CD14-positive monocyte (primary cell): Measurements from ENCODE around the gene TMBIM4. TPM values are rescaled to one million over a fixed set of nuclear protein-coding genes. Genes with fewer than 3 reads are reported as not detected.

Experiments used
- DNase-seq, 3 donors: peaks; one replicate each; pipeline ENCODE4 v3.0.0-alpha.2; 2011 to 2022
- H2AFZ ChIP-seq: 2 replicates; pipeline ENCODE4 v1.6.0; 2012; ENCODE audit warnings: mild to moderate bottlenecking, low read depth, low read length, inconsistent platforms; ENCODE audit not compliant: insufficient read depth, poor library complexity, severe bottlenecking
- H3K27ac ChIP-seq, 2 donors: 1 replicate in 1 of 2; 2 replicates in 1 of 2; pipeline ENCODE4 v1.5.1; 2012 to 2013; ENCODE audit warnings: low read length in 2 of 2, control low read depth in 1 of 2, inconsistent platforms in 1 of 2, low read depth in 1 of 2, mild to moderate bottlenecking in 1 of 2
- H3K27me3 ChIP-seq, 2 donors: one replicate each; pipeline versions ENCODE4 v1.6.0 to v1.6.1; 2011 to 2013; ENCODE audit warnings: low read length in 2 of 2; ENCODE audit not compliant: control insufficient read depth in 2 of 2, insufficient read depth in 2 of 2
- H3K36me3 ChIP-seq, 2 donors: replicated peaks in 1 of 2; 1 replicate in 1 of 2; 2 replicates in 1 of 2; pipeline versions ENCODE4 v1.5.1 to v1.6.1; 2012 to 2013; ENCODE audit warnings: low read length in 2 of 2, control low read depth in 1 of 2, inconsistent platforms in 1 of 2, mild to moderate bottlenecking in 1 of 2; ENCODE audit not compliant: insufficient read depth in 2 of 2, control insufficient read depth in 1 of 2
- H3K4me1 ChIP-seq, 2 donors: 1 replicate in 1 of 2; 2 replicates in 1 of 2; pipeline versions ENCODE4 v1.5.1 to v1.6.1; 2012 to 2013; ENCODE audit warnings: low read length in 2 of 2, control low read depth in 1 of 2, inconsistent platforms in 1 of 2, mild to moderate bottlenecking in 1 of 2, moderate library complexity in 1 of 2; ENCODE audit not compliant: insufficient read depth in 2 of 2, control insufficient read depth in 1 of 2
- H3K4me2 ChIP-seq: replicated peaks from 2 replicates; pipeline ENCODE3; 2012; ENCODE audit warnings: low read length, moderate library complexity, mild to moderate bottlenecking; ENCODE audit not compliant: poor library complexity, severe bottlenecking; ENCODE audit errors: extremely low read depth
- H3K4me3 ChIP-seq, 3 experiments: fragments of 200-600 bp in 1 of 3; sonication (generic) in 1 of 3; replicated peaks in 1 of 3; 1 replicate in 2 of 3; 2 replicates in 1 of 3; pipeline ENCODE4 v1.5.1; 2011 to 2013; ENCODE audit warnings: low read length in 3 of 3, mild to moderate bottlenecking in 3 of 3, control low read depth in 2 of 3, low read depth in 2 of 3, inconsistent platforms in 1 of 3, moderate library complexity in 1 of 3
- H3K79me2 ChIP-seq: 2 replicates; pipeline ENCODE4 v1.6.0; 2012; ENCODE audit warnings: mild to moderate bottlenecking, control low read depth, inconsistent platforms, low read length, moderate library complexity; ENCODE audit not compliant: insufficient read depth
- H3K9ac ChIP-seq: 2 replicates; pipeline ENCODE4 v1.6.0; 2017; ENCODE audit warnings: low read length, mild to moderate bottlenecking; ENCODE audit not compliant: insufficient read depth, poor library complexity, severe bottlenecking
- H3K9me3 ChIP-seq, 2 donors: replicated peaks in 1 of 2; 1 replicate in 1 of 2; 2 replicates in 1 of 2; pipeline versions ENCODE4 v1.5.1 to v1.6.1; 2012 to 2013; ENCODE audit warnings: low read length in 2 of 2, control low read depth in 1 of 2; ENCODE audit not compliant: control insufficient read depth in 1 of 2, insufficient read depth in 1 of 2
- H4K20me1 ChIP-seq: 2 replicates; pipeline ENCODE4 v1.6.0; 2012; ENCODE audit warnings: mild to moderate bottlenecking, low read length, control low read depth, moderate library complexity; ENCODE audit not compliant: insufficient read depth
- H3K27ac Mint-ChIP-seq, 7 donors: one replicate each; pipeline ENCODE4 v1.8.0; 2020; ENCODE audit warnings: mild to moderate bottlenecking in 7 of 7, mixed read lengths in 7 of 7, moderate library complexity in 6 of 7, inconsistent platforms in 2 of 7
- H3K27me3 Mint-ChIP-seq, 3 donors: one replicate each; pipeline ENCODE4 v1.8.0; 2021 to 2022; ENCODE audit warnings: low read depth in 3 of 3, mild to moderate bottlenecking in 3 of 3, mixed read lengths in 3 of 3, moderate library complexity in 3 of 3, inconsistent platforms in 1 of 3
- H3K36me3 Mint-ChIP-seq, 2 donors: one replicate each; pipeline ENCODE4 v1.8.0; 2020; ENCODE audit warnings: mixed read lengths in 2 of 2, inconsistent platforms in 1 of 2, mild to moderate bottlenecking in 1 of 2
- H3K4me1 Mint-ChIP-seq: one replicate; pipeline ENCODE4 v1.8.0; 2020; ENCODE audit warnings: mild to moderate bottlenecking, mixed read lengths
- H3K4me3 Mint-ChIP-seq, 2 donors: one replicate each; pipeline ENCODE4 v1.8.0; 2020; ENCODE audit warnings: mild to moderate bottlenecking in 2 of 2, mixed read lengths in 2 of 2, moderate library complexity in 1 of 2
- H3K9me3 Mint-ChIP-seq, 7 donors: one replicate each; pipeline ENCODE4 v1.8.0; 2020 to 2022; ENCODE audit warnings: mixed read lengths in 7 of 7, mild to moderate bottlenecking in 6 of 7, moderate library complexity in 6 of 7, inconsistent platforms in 2 of 7
- WGBS: methylation state at CpG from one replicate; pipeline ENCODE4 v1.1.5; 2013; ENCODE audit warnings: missing lambda C conversion rate; ENCODE audit not compliant: insufficient coverage; 5-methylcytosine and 5-hydroxymethylcytosine counted together
- intact Hi-C, 2 donors: fragments of 100-400 bp; cut with micrococcal nuclease; formaldehyde crosslinking; loops; one replicate each; pipeline versions ENCODE4 v1.15.0 to v1.15.1; 2023
- polyA plus RNA-seq, 3 donors: library from polyadenylated mRNA; depleted of rRNA in 1 of 3; unstranded in 2 of 3; stranded (reverse) in 1 of 3; fragments of 300-500 nt in 2 of 3; fragments of >200 nt in 1 of 3; fragmentation: Illumina TruSeq in 2 of 3; gene quantifications; 1 replicate in 2 of 3; 2 replicates in 1 of 3; pipeline ENCODE4 v1.2.3, GENCODE V29; 2012 to 2021
- TF ChIP-seq, protein P1 (sequence below): fragments of 200-600 bp; IDR thresholded peaks from one replicate; pipeline ENCODE4 v1.8.0; 2022; ENCODE audit warnings: antibody characterized with exemption, mild to moderate bottlenecking

Gene TMBIM4
- polyA plus RNA-seq, 3 donors: 153 to 823 (median 694) TPM

DNA sequence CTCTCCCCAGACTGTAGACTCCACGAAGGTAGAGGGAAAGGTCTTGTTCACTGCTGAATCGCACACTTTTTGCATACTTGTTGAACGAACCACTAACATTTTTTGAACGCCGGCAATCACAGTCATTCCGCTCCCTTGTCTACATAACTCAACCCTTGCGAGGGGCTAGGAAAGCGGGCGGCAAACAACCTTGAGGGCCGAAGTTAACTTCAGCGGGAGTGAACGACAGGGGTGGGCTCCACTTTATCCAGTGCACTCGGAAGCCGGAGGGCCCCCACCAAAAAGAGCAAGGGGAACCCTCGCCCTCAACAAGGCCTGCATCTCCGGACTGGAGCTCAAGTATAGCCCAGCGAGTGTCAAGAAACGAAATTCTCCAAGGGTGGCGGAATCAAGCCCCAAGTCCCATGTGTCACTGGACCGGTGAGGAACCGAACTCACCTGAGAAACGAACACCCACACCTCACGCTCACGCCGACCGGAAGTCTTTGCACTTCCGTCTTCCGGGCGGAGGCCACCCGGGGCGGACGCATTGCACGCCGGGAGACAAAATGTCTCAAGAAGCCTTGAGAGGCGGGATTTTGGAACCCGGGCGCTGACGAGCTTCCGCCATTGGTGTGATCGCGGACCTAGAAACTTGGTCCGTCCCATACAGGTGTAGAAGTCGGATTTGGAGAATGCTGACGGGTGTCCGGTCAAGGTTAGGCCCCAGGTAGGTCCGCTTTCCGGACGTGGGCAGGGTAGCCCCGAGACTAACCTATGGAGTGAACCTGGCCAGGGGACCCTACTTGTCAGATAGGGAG lies 39.3 kb downstream of the TMBIM4 start, which contains the start of gene LLPH:
Gene LLPH (minus strand): TSS at position 484 of the 800 bp plus-strand sequence. CDS start 1,644 bp downstream, outside the sequence.
- H2AFZ ChIP-seq: peak within 1 kb of the TSS; percentile 92

DNA sequence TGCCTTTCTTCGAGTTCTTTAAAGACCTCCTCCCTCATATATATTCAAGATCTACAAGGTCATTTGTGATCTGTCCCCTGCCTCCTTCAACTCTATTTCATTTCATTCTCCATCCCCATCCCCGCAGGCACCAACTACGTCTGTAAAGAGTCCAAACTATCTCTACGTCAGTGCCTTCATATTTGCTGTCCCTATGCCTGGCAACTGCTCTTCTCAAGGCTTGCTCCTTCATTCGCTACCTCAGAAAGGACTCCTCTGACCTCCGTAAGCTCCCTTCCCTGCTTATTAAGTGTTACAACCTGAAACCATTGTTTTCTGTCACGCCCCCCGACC lies 39.9 kb downstream of the TMBIM4 start:
- peaks cover 49% of the 10 kb centered on the region for H3K4me1 Mint-ChIP-seq
- H3K27me3 Mint-ChIP-seq: peaks cover 0 to 2% (median 0%) of the 10 kb centered on the region in 3 donors
- H3K27me3 ChIP-seq: no peaks in the 10 kb centered on the region
- H3K4me2 ChIP-seq: peak overlapping the region; percentile 89
- peak overlapping the region; percentile 66 to 94 for H3K27ac ChIP-seq
- TF ChIP-seq, protein P1, sequence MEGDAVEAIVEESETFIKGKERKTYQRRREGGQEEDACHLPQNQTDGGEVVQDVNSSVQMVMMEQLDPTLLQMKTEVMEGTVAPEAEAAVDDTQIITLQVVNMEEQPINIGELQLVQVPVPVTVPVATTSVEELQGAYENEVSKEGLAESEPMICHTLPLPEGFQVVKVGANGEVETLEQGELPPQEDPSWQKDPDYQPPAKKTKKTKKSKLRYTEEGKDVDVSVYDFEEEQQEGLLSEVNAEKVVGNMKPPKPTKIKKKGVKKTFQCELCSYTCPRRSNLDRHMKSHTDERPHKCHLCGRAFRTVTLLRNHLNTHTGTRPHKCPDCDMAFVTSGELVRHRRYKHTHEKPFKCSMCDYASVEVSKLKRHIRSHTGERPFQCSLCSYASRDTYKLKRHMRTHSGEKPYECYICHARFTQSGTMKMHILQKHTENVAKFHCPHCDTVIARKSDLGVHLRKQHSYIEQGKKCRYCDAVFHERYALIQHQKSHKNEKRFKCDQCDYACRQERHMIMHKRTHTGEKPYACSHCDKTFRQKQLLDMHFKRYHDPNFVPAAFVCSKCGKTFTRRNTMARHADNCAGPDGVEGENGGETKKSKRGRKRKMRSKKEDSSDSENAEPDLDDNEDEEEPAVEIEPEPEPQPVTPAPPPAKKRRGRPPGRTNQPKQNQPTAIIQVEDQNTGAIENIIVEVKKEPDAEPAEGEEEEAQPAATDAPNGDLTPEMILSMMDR: no peak
- H2AFZ ChIP-seq: peak overlapping the region; percentile 92
- no peaks in the 10 kb centered on the region for H3K9me3 Mint-ChIP-seq
- peak overlapping the region; percentile 65 to 94 (median 81) for H3K4me3 ChIP-seq
- H3K4me3 Mint-ChIP-seq: peak overlapping the region; percentile 98 to 99
- no peak for DNase-seq
- H3K36me3 ChIP-seq: peaks cover 32 to 37% of the 10 kb centered on the region in 2 donors
- H4K20me1 ChIP-seq: peaks cover 19% of the 10 kb centered on the region
- WGBS: 11% methylated on average over 5 of the region's 8 CpGs
- peak overlapping the region; percentile 84 for H3K9ac ChIP-seq
- peaks cover 86% of the 10 kb centered on the region for H3K79me2 ChIP-seq
- intact Hi-C loops: no loop called here
- H3K9me3 ChIP-seq: no peaks in the 10 kb centered on the region
- H3K27ac Mint-ChIP-seq: peak overlapping the region; percentile 94 to 98 (median 97)
- peaks cover 21 to 47% of the 10 kb centered on the region in 2 donors for H3K4me1 ChIP-seq
- H3K36me3 Mint-ChIP-seq: peaks cover 38 to 46% of the 10 kb centered on the region in 2 donors

More for the DNA sequence above, 39.3 kb downstream of the TMBIM4 start, which contains the start of gene LLPH:
- H3K27ac ChIP-seq: peak within 1 kb of the TSS; percentile 66 to 94
- peak within 1 kb of the TSS; percentile 98 to 99 for H3K4me3 Mint-ChIP-seq
- DNase-seq: peak; percentile 81 to 83 (median 83)
- H3K4me1 Mint-ChIP-seq: peaks cover 49% of the 10 kb centered on the region
- TF ChIP-seq, protein P1: no peak
- H3K27ac Mint-ChIP-seq: peak within 1 kb of the TSS; percentile 94 to 98 (median 97)
- peak within 1 kb of the TSS; percentile 89 for H3K4me2 ChIP-seq
- peaks cover 27 to 32% of the 10 kb centered on the region in 2 donors for H3K36me3 ChIP-seq
- H3K9ac ChIP-seq: peak within 1 kb of the TSS; percentile 84
- H3K9me3 ChIP-seq: no peaks in the 10 kb centered on the region
- intact Hi-C loops: no loop called here
- H3K4me3 ChIP-seq: peak within 1 kb of the TSS; percentile 65 to 94 (median 81)
- WGBS: 0% methylated on average over 46 of the region's 49 CpGs
- H4K20me1 ChIP-seq: peaks cover 14% of the 10 kb centered on the region
- H3K79me2 ChIP-seq: peaks cover 81% of the 10 kb centered on the region
- H3K36me3 Mint-ChIP-seq: peaks cover 32 to 41% of the 10 kb centered on the region in 2 donors
- no peaks in the 10 kb centered on the region for H3K9me3 Mint-ChIP-seq
- peaks cover 21 to 47% of the 10 kb centered on the region in 2 donors for H3K4me1 ChIP-seq
- H3K27me3 Mint-ChIP-seq: peaks cover 0 to 2% (median 0%) of the 10 kb centered on the region in 3 donors
- H3K27me3 ChIP-seq: no peaks in the 10 kb centered on the region
